Thyroid gland (tissue), 4 donors: ENCODE data around the gene TMEM196. TPM values are rescaled to one million over a fixed set of nuclear protein-coding genes. Genes with fewer than 3 reads are reported as not detected.

Experiments
- DNase-seq, 2 donors: peaks; one replicate each; pipeline ENCODE4 v3.0.0-alpha.2; 2019
- H3K27ac ChIP-seq, 3 donors: fragments of 200-600 bp; sonication (generic); 1 replicate in 2 of 3; 2 replicates in 1 of 3; pipeline ENCODE4 v1.5.1; 2016 to 2019; ENCODE audit warnings: mild to moderate bottlenecking in 1 of 3, moderate library complexity in 1 of 3
- H3K27me3 ChIP-seq: fragments of 200-600 bp; sonication (generic); one replicate; pipeline ENCODE4 v1.5.1; 2019
- H3K36me3 ChIP-seq, 2 donors: fragments of 200-600 bp; sonication (generic); one replicate each; pipeline ENCODE4 v1.5.1; 2016 to 2019
- H3K4me1 ChIP-seq, 2 donors: fragments of 200-600 bp; sonication (generic); one replicate each; pipeline ENCODE4 v1.5.1; 2017 to 2019
- H3K4me3 ChIP-seq, 3 donors: fragments of 200-600 bp; sonication (generic); replicated peaks in 1 of 3; 1 replicate in 2 of 3; 2 replicates in 1 of 3; pipeline ENCODE4 v1.5.1; 2016; ENCODE audit warnings: mild to moderate bottlenecking in 1 of 3
- H3K9me3 ChIP-seq: fragments of 200-600 bp; sonication (generic); one replicate; pipeline ENCODE4 v1.5.1; 2017
- POLR2A ChIP-seq, 2 donors: fragments of 450-650 bp; IDR thresholded peaks; one replicate each; pipeline ENCODE4 v1.6.1; 2017; ENCODE audit warnings: antibody characterized with exemption in 2 of 2, mild to moderate bottlenecking in 2 of 2, moderate library complexity in 1 of 2
- WGBS, 2 donors: methylation state at CpG; one replicate each; pipeline ENCODE4 v1.1.5; 2017; 5-methylcytosine and 5-hydroxymethylcytosine counted together
- intact Hi-C: fragments of 100-400 bp; cut with DNase I; formaldehyde crosslinking; loops from one replicate; pipeline ENCODE4 v1.15.1; 2023
- total RNA-seq, 4 donors: library from RNA; depleted of rRNA; stranded (reverse); fragments of >200 nt; gene quantifications; one replicate each; pipeline ENCODE4 v1.2.3, GENCODE V29; 2016
- TF ChIP-seq, protein P1 (sequence below), 6 experiments: fragments of 200-600 bp in 3 of 6; fragments of 450-650 bp in 3 of 6; sonication (generic) in 3 of 6; IDR thresholded peaks; one replicate each; pipeline ENCODE4 v1.5.1; 2016 to 2019; ENCODE audit warnings: antibody characterized with exemption in 6 of 6, mild to moderate bottlenecking in 2 of 6, inconsistent platforms in 1 of 6, moderate library complexity in 1 of 6

TMEM196 gene
- not detected for total RNA-seq

DNA sequence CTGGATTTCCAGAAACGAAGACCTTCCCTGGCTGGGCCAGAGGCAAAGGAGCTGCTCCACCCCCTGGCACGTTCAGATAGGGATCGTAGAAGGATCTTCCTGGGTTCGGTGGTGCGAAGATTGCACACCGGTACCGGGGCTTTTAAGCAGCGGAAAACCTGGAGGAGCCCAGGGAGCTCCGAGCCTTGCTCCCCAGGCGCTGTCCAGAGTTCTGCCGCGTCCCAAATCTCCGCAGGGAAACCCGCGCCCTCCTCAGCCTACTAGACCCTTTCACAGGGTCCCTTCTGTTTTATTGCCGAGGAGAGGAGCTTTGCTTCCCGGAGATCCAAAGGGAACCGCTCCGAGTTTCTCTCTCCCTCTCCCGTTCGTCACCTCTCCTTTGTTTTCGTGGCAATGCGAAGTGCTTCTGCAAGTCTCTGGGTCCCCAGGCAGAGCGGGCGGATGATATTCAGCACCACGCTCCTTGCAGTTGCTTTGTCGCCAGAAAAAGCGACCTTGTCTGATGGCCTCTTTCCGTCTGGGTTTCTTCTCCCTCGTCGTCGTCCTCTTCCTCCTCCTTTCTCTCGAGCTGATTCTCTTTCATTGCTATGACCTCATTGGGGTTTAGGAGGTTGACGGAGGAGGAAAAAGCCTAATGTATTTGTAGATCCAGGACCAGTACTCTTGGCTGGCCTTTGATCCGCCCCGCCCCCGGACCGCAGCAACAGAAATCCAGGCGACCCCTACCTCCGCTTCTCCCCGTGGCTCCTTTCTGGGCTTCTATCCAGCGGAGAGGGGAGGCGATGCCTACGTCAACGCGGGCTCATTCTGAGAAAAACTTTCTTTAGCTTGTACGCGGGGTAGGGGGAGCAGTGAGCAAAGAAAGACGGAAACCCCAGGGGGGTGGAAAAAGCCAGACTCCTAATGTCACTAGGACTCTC is at the start of gene TMEM196:
Gene TMEM196 (minus strand): TSS at position 777 of the 920 bp plus-strand sequence. CDS start 921 bp downstream, outside the sequence.
- Histone ChIP-seq H3K36me3 (no peaks in the 10 kb centered on the region), H3K9me3 (no peaks in the 10 kb centered on the region), H3K27me3 (no peaks in the 10 kb centered on the region), H3K4me3 (no peak within 1 kb of the TSS), H3K4me1 (peaks cover 5 to 16% of the 10 kb centered on the region in 2 donors), H3K27ac (no peak within 1 kb of the TSS)
- intact Hi-C loops, result no loop called here
- TF ChIP-seq POLR2A (IDR thresholded peaks at IDR 0.05), result no peak
- TF ChIP-seq, protein P1, sequence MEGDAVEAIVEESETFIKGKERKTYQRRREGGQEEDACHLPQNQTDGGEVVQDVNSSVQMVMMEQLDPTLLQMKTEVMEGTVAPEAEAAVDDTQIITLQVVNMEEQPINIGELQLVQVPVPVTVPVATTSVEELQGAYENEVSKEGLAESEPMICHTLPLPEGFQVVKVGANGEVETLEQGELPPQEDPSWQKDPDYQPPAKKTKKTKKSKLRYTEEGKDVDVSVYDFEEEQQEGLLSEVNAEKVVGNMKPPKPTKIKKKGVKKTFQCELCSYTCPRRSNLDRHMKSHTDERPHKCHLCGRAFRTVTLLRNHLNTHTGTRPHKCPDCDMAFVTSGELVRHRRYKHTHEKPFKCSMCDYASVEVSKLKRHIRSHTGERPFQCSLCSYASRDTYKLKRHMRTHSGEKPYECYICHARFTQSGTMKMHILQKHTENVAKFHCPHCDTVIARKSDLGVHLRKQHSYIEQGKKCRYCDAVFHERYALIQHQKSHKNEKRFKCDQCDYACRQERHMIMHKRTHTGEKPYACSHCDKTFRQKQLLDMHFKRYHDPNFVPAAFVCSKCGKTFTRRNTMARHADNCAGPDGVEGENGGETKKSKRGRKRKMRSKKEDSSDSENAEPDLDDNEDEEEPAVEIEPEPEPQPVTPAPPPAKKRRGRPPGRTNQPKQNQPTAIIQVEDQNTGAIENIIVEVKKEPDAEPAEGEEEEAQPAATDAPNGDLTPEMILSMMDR (IDR thresholded peaks at IDR 0.05), result no peak
- 1% methylated on average over 47 to 49 of the region's 49 CpGs for WGBS, 2 donors
- DNase-seq, result peak; percentile 5 to 28

DNA sequence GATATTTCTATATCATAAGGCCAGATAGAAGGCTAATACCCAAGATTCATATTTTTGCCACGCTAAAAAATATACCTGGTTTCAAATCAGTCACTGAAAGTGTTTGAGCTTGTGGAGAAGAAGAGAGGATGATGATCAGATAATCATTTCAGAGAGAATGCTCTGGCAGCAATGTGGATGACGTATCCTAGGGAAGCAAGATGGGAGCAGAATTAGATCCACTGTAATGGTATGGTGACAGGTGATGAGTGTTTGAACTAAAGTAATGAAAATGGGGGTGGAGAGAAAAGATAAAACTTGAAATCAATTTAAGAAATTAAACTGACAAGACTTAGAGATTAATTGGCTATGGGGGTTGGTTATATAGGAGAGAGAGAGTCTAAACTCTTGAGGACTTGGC is 42.7 kb upstream of the TMEM196 start:
- Histone ChIP-seq H3K4me3 (no peak overlapping the region), H3K4me1 (no peaks in the 10 kb centered on the region), H3K27ac (no peak overlapping the region), H3K9me3 (no peaks in the 10 kb centered on the region), H3K36me3 (no peaks in the 10 kb centered on the region), H3K27me3 (no peaks in the 10 kb centered on the region)
- 75 to 83% methylated on average over 2 of the region's 2 CpGs for WGBS, 2 donors
- DNase-seq, result no peak
- intact Hi-C loops, result no loop called here
- TF ChIP-seq, protein P1 (IDR thresholded peaks at IDR 0.05), result no peak
- no peak for TF ChIP-seq POLR2A (IDR thresholded peaks at IDR 0.05)

DNA sequence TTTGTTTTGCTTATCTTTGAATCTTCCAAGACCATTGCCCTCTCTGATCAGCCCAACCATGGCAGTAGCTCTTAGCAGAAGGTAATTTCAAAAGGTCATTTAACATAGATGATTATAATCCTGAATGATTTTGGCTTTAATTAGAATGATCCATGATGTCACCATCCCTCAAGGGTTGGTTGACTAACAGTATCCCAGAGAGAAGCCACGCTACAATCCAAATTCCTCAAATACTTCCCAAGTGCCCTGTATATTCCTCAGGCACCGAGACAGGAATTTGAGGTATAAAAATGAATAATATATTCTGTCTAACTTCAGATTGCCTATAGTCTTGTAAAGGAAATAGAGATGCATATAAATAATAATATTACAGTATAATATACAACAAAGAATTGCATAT is 42.1 kb upstream of the TMEM196 start:
- TF ChIP-seq POLR2A (IDR thresholded peaks at IDR 0.05), result no peak
- TF ChIP-seq, protein P1 (IDR thresholded peaks at IDR 0.05), result no peak

DNA sequence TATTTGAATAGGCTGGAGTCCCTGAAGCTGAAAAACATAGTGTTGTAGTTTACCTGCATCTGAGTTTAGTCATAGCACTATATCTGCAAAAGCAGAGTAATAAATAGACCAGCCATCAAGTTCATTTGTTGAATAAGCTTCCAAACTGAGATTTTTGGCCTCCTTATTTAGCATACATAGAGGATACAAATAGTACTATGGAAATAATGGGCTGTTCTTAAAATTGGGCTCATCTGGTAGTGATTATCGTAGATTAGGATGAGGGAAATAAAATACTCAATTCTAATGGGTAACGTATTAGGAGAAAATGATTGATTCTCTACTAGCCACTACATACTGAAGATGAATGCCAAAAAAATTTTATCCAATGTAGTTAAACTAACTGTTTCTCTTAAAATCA is 41.4 kb upstream of the TMEM196 start:
- DNase-seq, result no peak
- WGBS, 2 donors, result 77 to 78% methylated on average over 2 of the region's 2 CpGs
- no peaks in the 10 kb centered on the region for H3K36me3 ChIP-seq
- no peak overlapping the region for H3K27ac ChIP-seq
- H3K27me3 ChIP-seq, result no peaks in the 10 kb centered on the region
- H3K4me3 ChIP-seq, result no peak overlapping the region
- intact Hi-C loops, result no loop called here
- no peaks in the 10 kb centered on the region for H3K4me1 ChIP-seq
- TF ChIP-seq, protein P1 (IDR thresholded peaks at IDR 0.05), result no peak
- TF ChIP-seq POLR2A (IDR thresholded peaks at IDR 0.05), result no peak
- H3K9me3 ChIP-seq, result no peaks in the 10 kb centered on the region

More for the DNA sequence above, 42.1 kb upstream of the TMEM196 start:
- DNase-seq, result no peak
- Histone ChIP-seq H3K4me3 (no peak overlapping the region), H3K4me1 (no peaks in the 10 kb centered on the region), H3K27me3 (no peaks in the 10 kb centered on the region), H3K36me3 (no peaks in the 10 kb centered on the region), H3K9me3 (no peaks in the 10 kb centered on the region), H3K27ac (no peak overlapping the region)
- 68 to 78% methylated on average over 2 of the region's 2 CpGs for WGBS, 2 donors
- intact Hi-C loops, result no loop called here

DNA sequence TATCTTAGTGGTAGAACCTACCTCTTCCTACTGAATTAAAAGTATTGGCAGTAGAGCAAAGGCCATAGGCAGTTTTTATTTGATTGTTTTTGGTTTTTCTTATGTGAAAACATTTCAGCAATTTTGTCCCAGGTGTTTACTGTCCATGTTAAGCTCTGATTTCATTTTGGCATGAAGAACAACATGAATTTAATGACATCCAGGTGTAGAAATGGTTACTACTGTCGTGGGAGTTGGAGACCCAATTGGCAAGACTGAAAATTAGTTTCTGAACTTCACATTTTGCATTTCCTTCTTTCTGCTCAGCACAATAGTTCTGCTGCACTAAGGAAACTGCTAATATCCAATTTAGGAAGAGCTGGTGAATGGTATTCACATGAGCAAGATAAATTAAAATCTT is 38.0 kb upstream of the TMEM196 start:
- H3K9me3 ChIP-seq, result no peaks in the 10 kb centered on the region
- H3K27me3 ChIP-seq, result no peaks in the 10 kb centered on the region
- no peak overlapping the region for H3K4me3 ChIP-seq
- no peaks in the 10 kb centered on the region for H3K4me1 ChIP-seq
- no peak for DNase-seq
- H3K36me3 ChIP-seq, result no peaks in the 10 kb centered on the region
- TF ChIP-seq POLR2A (IDR thresholded peaks at IDR 0.05), result no peak
- TF ChIP-seq, protein P1 (IDR thresholded peaks at IDR 0.05), result no peak
- intact Hi-C loops, result no loop called here
- no peak overlapping the region for H3K27ac ChIP-seq
- WGBS, 2 donors, result 68 to 82% methylated on average over 1 of the region's 1 CpG
